ENCODE measurements around the gene WT1. TPM values are rescaled to one million over a fixed set of nuclear protein-coding genes. Genes with fewer than 3 reads are reported as not detected.
A peak's percentile ranks its signal among the peaks of the same experiment; 100 is the strongest.

The WT1 gene
- total and polyA plus RNA-seq, 2 of the 8 experiments (the other 6 are each of a cell fraction or from before 2014, with no cell fraction given): 0.05 to 0.17 TPM

GRCh38 chr11:32432565-32432964 is 2.8 kb downstream of the WT1 start:
- H3K18ac ChIP-seq (ENCODE audit: extremely low read depth, low read length): no peak overlapping the region
- no peak overlapping the region for H3K27ac ChIP-seq (ENCODE audit: low read depth, low read length)
- H3K4me1 ChIP-seq (replicated peaks in 1 of 4; ENCODE audit: control insufficient read depth in 3 of 4, insufficient read depth in 4 of 4, low read length in 3 of 4): peaks cover 0 to 31% (median 11%) of the 10 kb centered on the region in 4 experiments; a peak in 6 of 7 replicates
- H3K9ac ChIP-seq (replicated peaks in 1 of 4; ENCODE audit: extremely low read depth in 1 of 4, low read depth in 3 of 4, low read length in 3 of 4): no peak overlapping the region
- WGBS, 2 experiments (ENCODE audit: extremely low coverage in 1 of 2, insufficient coverage in 1 of 2, insufficient read length in 1 of 2, insufficient replicate concordance in 2 of 2, low coverage in 1 of 2, low lambda C conversion rate in 2 of 2, missing lambda C conversion rate in 1 of 2): 21% methylated on average over 8 of the region's 8 CpGs; no CpG with 5 or more reads in 1 of the 2 experiments
- H2BK12ac ChIP-seq (ENCODE audit: low read depth, low read length): no peak overlapping the region
- no peak overlapping the region for H2BK20ac ChIP-seq (ENCODE audit: low read length)
- no peak overlapping the region for H3K56ac ChIP-seq (replicated peaks; ENCODE audit: insufficient read length, low read depth, low read length)
- FAIRE-seq: no peak
- H4K5ac ChIP-seq (ENCODE audit: insufficient read length, low read depth, low read length): no peak overlapping the region
- no peaks in the 10 kb centered on the region for H3K79me1 ChIP-seq (ENCODE audit: low read depth, low read length)
- H3K14ac ChIP-seq (ENCODE audit: insufficient read length): no peak overlapping the region
- peaks cover 96 to 100% (median 100%) of the 10 kb centered on the region in 4 experiments for H3K27me3 ChIP-seq (replicated peaks in 1 of 4; ENCODE audit: control insufficient read depth in 3 of 4, extremely low read depth in 1 of 4, insufficient read depth in 3 of 4, low read length in 3 of 4)
- H2AK5ac ChIP-seq (ENCODE audit: low read depth, low read length): no peak overlapping the region
- H2BK120ac ChIP-seq (replicated peaks; ENCODE audit: low read depth, low read length): no peak overlapping the region
- H3K23ac ChIP-seq (ENCODE audit: insufficient read length): no peak overlapping the region
- H4K8ac ChIP-seq (ENCODE audit: extremely low read depth, insufficient read depth, low read length): no peak overlapping the region
- no peak for DNase-seq (ENCODE audit: low read depth in 1 of 2, low spot score in 2 of 2)
- no peak overlapping the region for H2BK5ac ChIP-seq (ENCODE audit: low read depth, low read length)
- H3K79me2 ChIP-seq (ENCODE audit: control insufficient read depth in 1 of 2, insufficient read depth in 2 of 2, low read length in 2 of 2): no peaks in the 10 kb centered on the region
- ChIA-PET CTCF (ENCODE audit: partially characterized antibody) (no interaction called here), POLR2A (ENCODE audit: partially characterized antibody) (no interaction called here)
- H3K4ac ChIP-seq (replicated peaks; ENCODE audit: insufficient read length, low read depth, low read length): no peak overlapping the region
- H2BK15ac ChIP-seq (ENCODE audit: low read length): no peak overlapping the region
- peaks cover 0 to 9% (median 0%) of the 10 kb centered on the region in 4 experiments; a peak in 1 of 8 replicates for H3K36me3 ChIP-seq (ENCODE audit: control insufficient read depth in 2 of 4, insufficient read depth in 4 of 4, low read length in 3 of 4)
- H2AFZ ChIP-seq (ENCODE audit: low read length): no peak overlapping the region
- no peak overlapping the region for H4K91ac ChIP-seq (replicated peaks; ENCODE audit: insufficient read length, low read length)
- H4K20me1 ChIP-seq (replicated peaks in 1 of 2; ENCODE audit: control insufficient read depth in 1 of 2, insufficient read depth in 2 of 2, low read length in 2 of 2): peaks cover 14 to 32% of the 10 kb centered on the region in 2 experiments
- H3K9me3 ChIP-seq (ENCODE audit: insufficient read depth in 2 of 2, low read depth in 1 of 2, low read length in 1 of 2): no peaks in the 10 kb centered on the region
- H3K23me2 ChIP-seq (ENCODE audit: low read depth, low read length): peaks cover 8% of the 10 kb centered on the region; the same call in 1 of the 2 replicates
- H3K4me2 ChIP-seq (ENCODE audit: insufficient read depth in 1 of 2, low read depth in 2 of 2, low read length in 2 of 2): peak overlapping the region in 1 of 2 experiments; percentile 86; a peak in 1 of 4 replicates
- H3K4me3 ChIP-seq (ENCODE audit: extremely low read depth in 1 of 4, insufficient read depth in 2 of 4, low read depth in 3 of 4, low read length in 4 of 4): no peak overlapping the region
- no peak for TF ChIP-seq KDM4A (IDR thresholded peaks at IDR 0.05; ENCODE audit: low read depth, low read length, severe bottlenecking)

Data from H1 (cell line).